Stimulated activated naive CD8-positive, alpha-beta T cell treated with anti-CD3 and anti-CD28 coated beads, Interleukin-15, Interleukin-2, amounts not matched to agents 100 ng/mL and 50 ng/mL, for 24 hours (primary cell): ENCODE measurements around the gene SLITRK6.

ENCODE experiments used
- H3K27ac Mint-ChIP-seq: one replicate; pipeline ENCODE4 v1.8.0; 2021; ENCODE audit warnings: mild to moderate bottlenecking, mixed read lengths
- H3K27me3 Mint-ChIP-seq: one replicate; pipeline ENCODE4 v1.8.0; 2021; ENCODE audit warnings: mixed read lengths
- H3K36me3 Mint-ChIP-seq: one replicate; pipeline ENCODE4 v1.8.0; 2021; ENCODE audit warnings: low read depth, mixed read lengths
- H3K4me1 Mint-ChIP-seq: one replicate; pipeline ENCODE4 v1.8.0; 2021; ENCODE audit warnings: low read depth, mixed read lengths
- H3K4me3 Mint-ChIP-seq: one replicate; pipeline ENCODE4 v1.8.0; 2021; ENCODE audit warnings: mild to moderate bottlenecking, mixed read lengths
- H3K9me3 Mint-ChIP-seq: one replicate; pipeline ENCODE4 v1.8.0; 2021; ENCODE audit warnings: mixed read lengths

The SLITRK6 gene

GRCh38 chr13:85799097-85799582, at the start of gene SLITRK6:
Gene SLITRK6, minus strand, starts transcription at chr13:85799419. Its CDS starts 2,911 bp downstream, at chr13:85796508.
- no peaks in the 10 kb centered on the region for H3K36me3 Mint-ChIP-seq
- H3K4me1 Mint-ChIP-seq = no peaks in the 10 kb centered on the region

GRCh38 chr13:85847012-85847411, 47.8 kb upstream of the SLITRK6 start:
- Mint-ChIP-seq H3K4me1 (no peaks in the 10 kb centered on the region), H3K27me3 (no peaks in the 10 kb centered on the region), H3K4me3 (no peak overlapping the region), H3K9me3 (peaks cover 11% of the 10 kb centered on the region), H3K36me3 (no peaks in the 10 kb centered on the region), H3K27ac (no peak overlapping the region)

More at GRCh38 chr13:85799097-85799582, at the start of gene SLITRK6:
- Mint-ChIP-seq H3K4me3 (no peak within 1 kb of the TSS), H3K27ac (no peak within 1 kb of the TSS), H3K9me3 (peaks cover 3% of the 10 kb centered on the region), H3K27me3 (no peaks in the 10 kb centered on the region)

GRCh38 chr13:85841427-85841826, 42.2 kb upstream of the SLITRK6 start:
- no peaks in the 10 kb centered on the region for H3K4me1 Mint-ChIP-seq
- H3K36me3 Mint-ChIP-seq = no peaks in the 10 kb centered on the region
- no peaks in the 10 kb centered on the region for H3K27me3 Mint-ChIP-seq
- H3K9me3 Mint-ChIP-seq = no peaks in the 10 kb centered on the region
- no peak overlapping the region for H3K27ac Mint-ChIP-seq
- H3K4me3 Mint-ChIP-seq = no peak overlapping the region

- no peaks in the 10 kb centered on the region for H3K36me3 Mint-ChIP-seq
- H3K27me3 Mint-ChIP-seq = no peaks in the 10 kb centered on the region
Observed at GRCh38 chr13:85833921-85834320, 34.7 kb upstream of the SLITRK6 start.

GRCh38 chr13:85828094-85828684, 29.0 kb upstream of the SLITRK6 start:
- Mint-ChIP-seq H3K4me1 (no peaks in the 10 kb centered on the region), H3K9me3 (no peaks in the 10 kb centered on the region), H3K27me3 (no peaks in the 10 kb centered on the region), H3K27ac (no peak overlapping the region), H3K4me3 (no peak overlapping the region), H3K36me3 (no peaks in the 10 kb centered on the region)

More at GRCh38 chr13:85833921-85834320, 34.7 kb upstream of the SLITRK6 start:
- no peak overlapping the region for H3K27ac Mint-ChIP-seq
- H3K9me3 Mint-ChIP-seq = no peaks in the 10 kb centered on the region
- no peaks in the 10 kb centered on the region for H3K4me1 Mint-ChIP-seq
- H3K4me3 Mint-ChIP-seq = no peak overlapping the region

- Mint-ChIP-seq H3K4me3 (no peak overlapping the region), H3K36me3 (no peaks in the 10 kb centered on the region), H3K4me1 (no peaks in the 10 kb centered on the region), H3K27ac (no peak overlapping the region), H3K9me3 (no peaks in the 10 kb centered on the region), H3K27me3 (no peaks in the 10 kb centered on the region)
Observed at GRCh38 chr13:85825454-85825853, 26.2 kb upstream of the SLITRK6 start.

- H3K4me3 Mint-ChIP-seq = no peak overlapping the region
- H3K9me3 Mint-ChIP-seq = no peaks in the 10 kb centered on the region
- no peaks in the 10 kb centered on the region for H3K36me3 Mint-ChIP-seq
- H3K27me3 Mint-ChIP-seq = no peaks in the 10 kb centered on the region
- no peaks in the 10 kb centered on the region for H3K4me1 Mint-ChIP-seq
- no peak overlapping the region for H3K27ac Mint-ChIP-seq
Observed at GRCh38 chr13:85823832-85824231, 24.6 kb upstream of the SLITRK6 start.

- no peaks in the 10 kb centered on the region for H3K27me3 Mint-ChIP-seq
- no peaks in the 10 kb centered on the region for H3K36me3 Mint-ChIP-seq
- no peak overlapping the region for H3K27ac Mint-ChIP-seq
- H3K4me3 Mint-ChIP-seq = no peak overlapping the region
- H3K4me1 Mint-ChIP-seq = no peaks in the 10 kb centered on the region
- H3K9me3 Mint-ChIP-seq = no peaks in the 10 kb centered on the region
Observed at GRCh38 chr13:85819513-85819912, 20.3 kb upstream of the SLITRK6 start.

GRCh38 chr13:85816413-85816812, 17.2 kb upstream of the SLITRK6 start:
- Mint-ChIP-seq H3K9me3 (no peaks in the 10 kb centered on the region), H3K27ac (no peak overlapping the region), H3K4me3 (no peak overlapping the region), H3K36me3 (no peaks in the 10 kb centered on the region), H3K27me3 (no peaks in the 10 kb centered on the region), H3K4me1 (no peaks in the 10 kb centered on the region)

- no peak overlapping the region for H3K27ac Mint-ChIP-seq
- no peaks in the 10 kb centered on the region for H3K27me3 Mint-ChIP-seq
- H3K4me1 Mint-ChIP-seq = no peaks in the 10 kb centered on the region
- H3K36me3 Mint-ChIP-seq = no peaks in the 10 kb centered on the region
- H3K4me3 Mint-ChIP-seq = no peak overlapping the region
- no peaks in the 10 kb centered on the region for H3K9me3 Mint-ChIP-seq
Observed at GRCh38 chr13:85812282-85812681, 13.1 kb upstream of the SLITRK6 start.

GRCh38 chr13:85808811-85809210, 9.6 kb upstream of the SLITRK6 start:
- Mint-ChIP-seq H3K27ac (no peak overlapping the region), H3K27me3 (no peaks in the 10 kb centered on the region), H3K4me1 (no peaks in the 10 kb centered on the region), H3K4me3 (no peak overlapping the region), H3K9me3 (no peaks in the 10 kb centered on the region), H3K36me3 (no peaks in the 10 kb centered on the region)

- H3K4me1 Mint-ChIP-seq = no peaks in the 10 kb centered on the region
- H3K36me3 Mint-ChIP-seq = no peaks in the 10 kb centered on the region
- H3K27ac Mint-ChIP-seq = no peak overlapping the region
- no peaks in the 10 kb centered on the region for H3K9me3 Mint-ChIP-seq
- no peaks in the 10 kb centered on the region for H3K27me3 Mint-ChIP-seq
- no peak overlapping the region for H3K4me3 Mint-ChIP-seq
Observed at GRCh38 chr13:85806553-85807175, 7.4 kb upstream of the SLITRK6 start.

- Mint-ChIP-seq H3K36me3 (no peaks in the 10 kb centered on the region), H3K27me3 (no peaks in the 10 kb centered on the region), H3K27ac (no peak overlapping the region)
Observed at GRCh38 chr13:85798556-85798955, 663 bp downstream of the SLITRK6 start.

GRCh38 chr13:85797311-85797710, 1.9 kb downstream of the SLITRK6 start:
- no peaks in the 10 kb centered on the region for H3K27me3 Mint-ChIP-seq
- H3K36me3 Mint-ChIP-seq = no peaks in the 10 kb centered on the region
- H3K27ac Mint-ChIP-seq = no peak overlapping the region
- no peak overlapping the region for H3K4me3 Mint-ChIP-seq
- H3K9me3 Mint-ChIP-seq = peaks cover 3% of the 10 kb centered on the region
- no peaks in the 10 kb centered on the region for H3K4me1 Mint-ChIP-seq

More at GRCh38 chr13:85798556-85798955, 663 bp downstream of the SLITRK6 start:
- H3K4me3 Mint-ChIP-seq = no peak overlapping the region
- no peaks in the 10 kb centered on the region for H3K4me1 Mint-ChIP-seq
- H3K9me3 Mint-ChIP-seq = peaks cover 3% of the 10 kb centered on the region

GRCh38 chr13:85785205-85785604, 14.0 kb downstream of the SLITRK6 start:
- Mint-ChIP-seq H3K4me1 (no peaks in the 10 kb centered on the region), H3K9me3 (no peaks in the 10 kb centered on the region), H3K27me3 (no peaks in the 10 kb centered on the region), H3K36me3 (no peaks in the 10 kb centered on the region), H3K27ac (no peak overlapping the region), H3K4me3 (no peak overlapping the region)

GRCh38 chr13:85772367-85772766, 26.9 kb downstream of the SLITRK6 start:
- H3K27me3 Mint-ChIP-seq = no peaks in the 10 kb centered on the region
- no peaks in the 10 kb centered on the region for H3K36me3 Mint-ChIP-seq
- no peak overlapping the region for H3K4me3 Mint-ChIP-seq
- H3K9me3 Mint-ChIP-seq = no peaks in the 10 kb centered on the region
- H3K4me1 Mint-ChIP-seq = no peaks in the 10 kb centered on the region
- no peak overlapping the region for H3K27ac Mint-ChIP-seq
